Hepatocyte (in vitro differentiated cells): ENCODE results near the gene TRAF1. TPM values are rescaled to one million over a fixed set of nuclear protein-coding genes. Genes with fewer than 3 reads are reported as not detected.

Experiments
- DNase-seq: peaks from one replicate; pipeline ENCODE4 v3.0.0-alpha.2; 2016; ENCODE audit warnings: low spot score
- H2AFZ ChIP-seq: fragments of 200-600 bp; sonication (generic); 2 replicates; pipeline ENCODE4 v1.6.0; 2016; ENCODE audit warnings: antibody characterized with exemption, mild to moderate bottlenecking
- H3K27ac ChIP-seq: fragments of 200-600 bp; sonication (generic); 2 replicates; pipeline ENCODE4 v1.5.1; 2016; ENCODE audit warnings: mild to moderate bottlenecking
- H3K27me3 ChIP-seq: fragments of 200-600 bp; sonication (generic); 2 replicates; pipeline ENCODE4 v1.6.1; 2016
- H3K36me3 ChIP-seq: fragments of 200-600 bp; sonication (generic); replicated peaks from 2 replicates; pipeline ENCODE4 v1.5.1; 2016; ENCODE audit warnings: low read depth; ENCODE audit not compliant: insufficient read depth
- H3K4me1 ChIP-seq: fragments of 200-600 bp; sonication (generic); 2 replicates; pipeline ENCODE4 v1.5.1; 2016; ENCODE audit warnings: mild to moderate bottlenecking, moderate library complexity; ENCODE audit not compliant: insufficient read depth
- H3K4me2 ChIP-seq: fragments of 200-600 bp; sonication (generic); 2 replicates; pipeline ENCODE4 v1.6.0; 2016
- H3K4me3 ChIP-seq: fragments of 200-600 bp; sonication (generic); 2 replicates; pipeline ENCODE4 v1.5.1; 2016; ENCODE audit warnings: mild to moderate bottlenecking
- H3K79me2 ChIP-seq: fragments of 200-600 bp; sonication (generic); 2 replicates; pipeline ENCODE4 v1.6.0; 2017; ENCODE audit warnings: mild to moderate bottlenecking
- H3K9me2 ChIP-seq: fragments of 200-600 bp; sonication (generic); replicated peaks from 2 replicates; pipeline ENCODE4 v1.6.0; 2017; ENCODE audit warnings: mild to moderate bottlenecking; ENCODE audit not compliant: insufficient read depth
- H3K9me3 ChIP-seq: fragments of 200-600 bp; sonication (generic); 2 replicates; pipeline ENCODE4 v1.5.1; 2016; ENCODE audit warnings: low read depth, mild to moderate bottlenecking
- H4K20me1 ChIP-seq: fragments of 200-600 bp; sonication (generic); 2 replicates; pipeline ENCODE4 v1.6.0; 2016; ENCODE audit warnings: mild to moderate bottlenecking; ENCODE audit not compliant: insufficient read depth, poor library complexity, severe bottlenecking
- CTCF ChIP-seq: fragments of 200-600 bp; sonication (generic); IDR thresholded peaks from 2 replicates; pipeline ENCODE4 v1.5.1; 2016; ENCODE audit warnings: antibody characterized with exemption, mild to moderate bottlenecking; ENCODE audit not compliant: poor library complexity
- EZH2 ChIP-seq: fragments of 200-600 bp; sonication (generic); IDR thresholded peaks from 2 replicates; pipeline ENCODE4 v1.6.1; 2016; ENCODE audit warnings: antibody characterized with exemption, mild to moderate bottlenecking, borderline replicate concordance
- EZH2phosphoT487 ChIP-seq: fragments of 200-600 bp; sonication (generic); IDR thresholded peaks from one replicate; pipeline ENCODE4 v1.6.1; 2018; ENCODE audit warnings: antibody characterized with exemption, mild to moderate bottlenecking, low read depth, moderate library complexity; ENCODE audit not compliant: unreplicated experiment, severe bottlenecking
- WGBS: methylation state at CpG from one replicate; pipeline ENCODE4 v1.1.6; 2016; ENCODE audit warnings: low lambda C conversion rate; ENCODE audit errors: missing lambda C conversion rate; 5-methylcytosine and 5-hydroxymethylcytosine counted together
- polyA plus RNA-seq: library from polyadenylated mRNA; unstranded; fragments of >200 nt; fragmentation: Nextera tagmentation; extraction: Ambion mirVana; gene quantifications from 2 replicates; pipeline ENCODE4 v1.2.1, GENCODE V29; 2016
- total RNA-seq: library from RNA; depleted of rRNA; stranded (reverse); fragments of >200 nt; gene quantifications from 2 replicates; pipeline ENCODE4 v1.2.3, GENCODE V29; 2014

Gene TRAF1
- total and polyA plus RNA-seq, 2 experiments from 2014 or later: 2.2 to 4.0 TPM

GRCh38 chr9:120877276-120878034 lies 49.1 kb downstream of the TRAF1 start:
- Histone ChIP-seq H3K27me3 (no peaks in the 10 kb centered on the region), H3K4me2 (peak overlapping the region; percentile 99), H3K9me3 (no peaks in the 10 kb centered on the region), H3K4me3 (peak overlapping the region; percentile 96), H3K79me2 (no peaks in the 10 kb centered on the region), H3K4me1 (peaks cover 47% of the 10 kb centered on the region), H2AFZ (peak overlapping the region; percentile 77), H3K27ac (peak overlapping the region; percentile 99), H3K36me3 (no peaks in the 10 kb centered on the region), H3K9me2 (no peaks in the 10 kb centered on the region), H4K20me1 (no peaks in the 10 kb centered on the region)
- peak; percentile 77 for DNase-seq
- TF ChIP-seq CTCF (peak; percentile 21), EZH2phosphoT487 (no peak)
- 10% methylated on average over 28 of the region's 63 CpGs for WGBS

- Histone ChIP-seq H4K20me1 (no peaks in the 10 kb centered on the region), H3K79me2 (no peaks in the 10 kb centered on the region), H3K9me2 (no peaks in the 10 kb centered on the region), H2AFZ (peak within 1 kb of the TSS; percentile 94), H3K27ac (peak within 1 kb of the TSS; percentile 99), H3K4me3 (peak within 1 kb of the TSS; percentile 96), H3K9me3 (no peaks in the 10 kb centered on the region), H3K4me1 (peaks cover 50% of the 10 kb centered on the region), H3K36me3 (no peaks in the 10 kb centered on the region), H3K27me3 (no peaks in the 10 kb centered on the region), H3K4me2 (peak within 1 kb of the TSS; percentile 99)
- under 1% methylated on average over 25 of the region's 45 CpGs for WGBS
- TF ChIP-seq EZH2 (no peak), CTCF (no peak), EZH2phosphoT487 (no peak)
- no peak for DNase-seq
Observed at GRCh38 chr9:120876842-120877240, 49.8 kb downstream of the TRAF1 start, which contains the start of gene PHF19. TSS of gene PHF19 (minus strand) at chr9:120877188. CDS start at chr9:120874741, 2,447 bp downstream.

- no peaks in the 10 kb centered on the region for H4K20me1 ChIP-seq
- H3K79me2 ChIP-seq: no peaks in the 10 kb centered on the region
- no peak for TF ChIP-seq CTCF
- TF ChIP-seq EZH2phosphoT487: no peak
- no peak for TF ChIP-seq EZH2
- H3K4me3 ChIP-seq: peak overlapping the region; percentile 96
- H2AFZ ChIP-seq: peak overlapping the region; percentile 94
- WGBS: 5% methylated on average over 47 of the region's 65 CpGs
- H3K9me2 ChIP-seq: no peaks in the 10 kb centered on the region
- H3K4me2 ChIP-seq: peak overlapping the region; percentile 99
- H3K27me3 ChIP-seq: no peaks in the 10 kb centered on the region
- H3K4me1 ChIP-seq: peaks cover 50% of the 10 kb centered on the region
- H3K27ac ChIP-seq: peak overlapping the region; percentile 99
- no peaks in the 10 kb centered on the region for H3K36me3 ChIP-seq
- H3K9me3 ChIP-seq: no peaks in the 10 kb centered on the region
- DNase-seq: peak; percentile 90
Observed at GRCh38 chr9:120875954-120876841, 50.4 kb downstream of the TRAF1 start.
